ENCODE data around the gene XRCC1. TPM values are rescaled to one million over a fixed set of nuclear protein-coding genes. Genes with fewer than 3 reads are reported as not detected.

XRCC1 gene
- total and polyA plus RNA-seq, 9 of the 15 experiments (the other 6 are each of a cell fraction or from before 2014, with no cell fraction given): 1.5 to 36.9 (median 24.9) TPM

DNA sequence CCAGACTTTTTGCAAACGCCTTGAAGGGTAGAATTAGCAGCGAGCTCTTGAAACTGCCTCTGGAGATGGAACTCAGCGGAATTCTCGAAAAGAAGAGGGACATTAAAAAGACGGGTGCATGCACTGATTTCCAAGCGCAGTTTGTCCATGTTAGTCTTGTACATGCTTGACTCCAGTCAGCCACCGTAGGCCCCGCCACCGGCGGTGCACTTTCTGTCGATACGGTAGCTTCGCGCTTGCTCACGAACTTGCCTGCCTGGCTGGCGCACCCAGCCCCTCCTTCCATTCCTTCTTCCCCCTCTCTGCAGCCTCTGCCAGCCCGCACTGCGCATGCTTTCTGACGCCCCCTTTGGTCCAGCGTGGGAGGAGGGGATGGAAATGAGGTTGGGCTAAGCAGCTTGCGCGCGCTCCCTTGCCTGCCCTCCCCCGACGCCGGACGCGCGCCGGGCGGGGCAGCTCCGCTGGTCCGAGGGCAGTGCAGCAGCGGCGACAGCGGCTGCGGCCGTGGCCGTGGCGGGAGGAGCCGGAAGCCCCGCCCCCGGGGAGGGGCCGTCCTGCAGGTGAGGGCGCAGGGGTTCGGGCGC lies 42.3 kb downstream of the XRCC1 start, which contains the start of gene ZNF575 (continued):
- no peak for TF ChIP-seq MEF2A (IDR thresholded peaks at IDR 0.05; ENCODE audit: control insufficient read depth, low read depth, low read length)
- no peak for TF ChIP-seq RBM15 (IDR thresholded peaks at IDR 0.05; ENCODE audit: insufficient read depth, low read length)
- TF ChIP-seq SP2 (IDR thresholded peaks at IDR 0.05; ENCODE audit: extremely low read depth, low read depth, low read length, poor library complexity, severe bottlenecking): no peak
- no peak for TF ChIP-seq MEF2D (tag; conservative IDR thresholded peaks at IDR 0.05; ENCODE audit: low read depth)
- no peak for TF ChIP-seq CBX2 (IDR thresholded peaks at IDR 0.05; ENCODE audit: insufficient read depth, low read length, poor library complexity, severe bottlenecking)
- no peak; the same call in 1 of the 2 replicates for TF ChIP-seq ETV5 (CRISPR knock-in tag; IDR thresholded peaks at IDR 0.05; ENCODE audit: low read depth)
- no peak for TF ChIP-seq ZNF274 (IDR thresholded peaks at IDR 0.05; ENCODE audit: borderline replicate concordance, low read depth, low read length)
- no peak for TF ChIP-seq ZNF384 (IDR thresholded peaks at IDR 0.05; ENCODE audit: low read depth, low read length)
- no peak for TF ChIP-seq SRSF7 (optimal IDR thresholded peaks at IDR 0.05; ENCODE audit: low read depth, low read length)
- no peak for TF ChIP-seq ZNF766 (CRISPR knock-in tag; conservative IDR thresholded peaks at IDR 0.05)
- TF ChIP-seq, protein P1, sequence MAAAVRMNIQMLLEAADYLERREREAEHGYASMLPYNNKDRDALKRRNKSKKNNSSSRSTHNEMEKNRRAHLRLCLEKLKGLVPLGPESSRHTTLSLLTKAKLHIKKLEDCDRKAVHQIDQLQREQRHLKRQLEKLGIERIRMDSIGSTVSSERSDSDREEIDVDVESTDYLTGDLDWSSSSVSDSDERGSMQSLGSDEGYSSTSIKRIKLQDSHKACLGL (CRISPR knock-in tag; IDR thresholded peaks at IDR 0.05; ENCODE audit: borderline replicate concordance, poor library complexity, severe bottlenecking): no peak
- no peak for TF ChIP-seq SRSF3 (IDR thresholded peaks at IDR 0.05; ENCODE audit: insufficient read depth, low read length)
- TF ChIP-seq MAFG (tag; conservative IDR thresholded peaks at IDR 0.05): no peak
- TF ChIP-seq TCF3 (CRISPR knock-in tag; IDR thresholded peaks at IDR 0.05): peak; percentile 21; the same call in 1 of the 2 replicates
- no peak; the same call in 1 of the 2 replicates for TF ChIP-seq CREB1 (IDR thresholded peaks at IDR 0.05)
- no peak for TF ChIP-seq CREB1 (CRISPR knock-in tag; IDR thresholded peaks at IDR 0.05)
- TF ChIP-seq ZNF224 (CRISPR knock-in tag; IDR thresholded peaks at IDR 0.05): no peak
- TF ChIP-seq, protein P2, sequence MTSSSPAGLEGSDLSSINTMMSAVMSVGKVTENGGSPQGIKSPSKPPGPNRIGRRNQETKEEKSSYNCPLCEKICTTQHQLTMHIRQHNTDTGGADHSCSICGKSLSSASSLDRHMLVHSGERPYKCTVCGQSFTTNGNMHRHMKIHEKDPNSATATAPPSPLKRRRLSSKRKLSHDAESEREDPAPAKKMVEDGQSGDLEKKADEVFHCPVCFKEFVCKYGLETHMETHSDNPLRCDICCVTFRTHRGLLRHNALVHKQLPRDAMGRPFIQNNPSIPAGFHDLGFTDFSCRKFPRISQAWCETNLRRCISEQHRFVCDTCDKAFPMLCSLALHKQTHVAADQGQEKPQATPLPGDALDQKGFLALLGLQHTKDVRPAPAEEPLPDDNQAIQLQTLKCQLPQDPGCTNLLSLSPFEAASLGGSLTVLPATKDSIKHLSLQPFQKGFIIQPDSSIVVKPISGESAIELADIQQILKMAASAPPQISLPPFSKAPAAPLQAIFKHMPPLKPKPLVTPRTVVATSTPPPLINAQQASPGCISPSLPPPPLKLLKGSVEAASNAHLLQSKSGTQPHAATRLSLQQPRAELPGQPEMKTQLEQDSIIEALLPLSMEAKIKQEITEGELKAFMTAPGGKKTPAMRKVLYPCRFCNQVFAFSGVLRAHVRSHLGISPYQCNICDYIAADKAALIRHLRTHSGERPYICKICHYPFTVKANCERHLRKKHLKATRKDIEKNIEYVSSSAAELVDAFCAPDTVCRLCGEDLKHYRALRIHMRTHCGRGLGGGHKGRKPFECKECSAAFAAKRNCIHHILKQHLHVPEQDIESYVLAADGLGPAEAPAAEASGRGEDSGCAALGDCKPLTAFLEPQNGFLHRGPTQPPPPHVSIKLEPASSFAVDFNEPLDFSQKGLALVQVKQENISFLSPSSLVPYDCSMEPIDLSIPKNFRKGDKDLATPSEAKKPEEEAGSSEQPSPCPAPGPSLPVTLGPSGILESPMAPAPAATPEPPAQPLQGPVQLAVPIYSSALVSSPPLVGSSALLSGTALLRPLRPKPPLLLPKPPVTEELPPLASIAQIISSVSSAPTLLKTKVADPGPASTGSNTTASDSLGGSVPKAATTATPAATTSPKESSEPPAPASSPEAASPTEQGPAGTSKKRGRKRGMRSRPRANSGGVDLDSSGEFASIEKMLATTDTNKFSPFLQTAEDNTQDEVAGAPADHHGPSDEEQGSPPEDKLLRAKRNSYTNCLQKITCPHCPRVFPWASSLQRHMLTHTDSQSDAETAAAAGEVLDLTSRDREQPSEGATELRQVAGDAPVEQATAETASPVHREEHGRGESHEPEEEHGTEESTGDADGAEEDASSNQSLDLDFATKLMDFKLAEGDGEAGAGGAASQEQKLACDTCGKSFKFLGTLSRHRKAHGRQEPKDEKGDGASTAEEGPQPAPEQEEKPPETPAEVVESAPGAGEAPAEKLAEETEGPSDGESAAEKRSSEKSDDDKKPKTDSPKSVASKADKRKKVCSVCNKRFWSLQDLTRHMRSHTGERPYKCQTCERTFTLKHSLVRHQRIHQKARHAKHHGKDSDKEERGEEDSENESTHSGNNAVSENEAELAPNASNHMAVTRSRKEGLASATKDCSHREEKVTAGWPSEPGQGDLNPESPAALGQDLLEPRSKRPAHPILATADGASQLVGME (CRISPR knock-in tag; IDR thresholded peaks at IDR 0.05): no peak
- TF ChIP-seq EZH2 (IDR thresholded peaks at IDR 0.05; ENCODE audit: borderline replicate concordance, low read depth, low read length): no peak
- no peak for TF ChIP-seq RBBP5 (IDR thresholded peaks at IDR 0.05; ENCODE audit: borderline replicate concordance, insufficient read depth, low read length, poor library complexity, severe bottlenecking)
- TF ChIP-seq ZNF778 (CRISPR knock-in tag; IDR thresholded peaks at IDR 0.05): no peak
- no peak for TF ChIP-seq ZEB2 (IDR thresholded peaks at IDR 0.05)
